A549 treated with AZD2906 at 1 μM for 4 hours (cell line): ENCODE results near the gene MSANTD2. TPM values are rescaled to one million over a fixed set of nuclear protein-coding genes. Genes with fewer than 3 reads are reported as not detected.

Source experiments
- total RNA-seq: library from RNA; stranded (reverse); fragments of 200-300 nt; extraction: Qiagen RNA extraction; gene quantifications from 5 replicates; pipeline ENCODE4 v1.2.3, GENCODE V29; 2022

The MSANTD2 gene
- total RNA-seq = 4.8 to 5.8 TPM (median 5.3 TPM) in 5 replicates

GRCh38 chr11:124800226-124800929, at the start of gene MSANTD2:
Gene MSANTD2 (minus strand): TSS chr11:124800406. CDS start chr11:124800380, 26 bp downstream.

GRCh38 chr11:124762105-124762623, 38.0 kb downstream of the MSANTD2 start, which contains the start of gene ESAM:
Gene ESAM (minus strand): TSS chr11:124762290. CDS start chr11:124762154, 136 bp downstream.

GRCh38 chr11:124751741-124752470, 48.3 kb downstream of the MSANTD2 start, which contains the start of gene VSIG2:
Gene VSIG2 (minus strand): TSS chr11:124752255. CDS start chr11:124752137, 118 bp downstream.

GRCh38 chr11:124739479-124740276, 60.5 kb downstream of the MSANTD2 start, which contains the start of gene NRGN:
Gene NRGN (plus strand): TSS chr11:124739942. CDS start chr11:124740085, 143 bp downstream.

Other genes starting within 250 kb of the MSANTD2 start
- gene OR8A1, start 230.4 kb downstream of the MSANTD2 start, total RNA-seq = not detected in 5 replicates
- gene PANX3, start 189.0 kb downstream of the MSANTD2 start, total RNA-seq = not detected in 5 replicates
- 14.8 to 17.1 TPM (median 15.2 TPM) in 5 replicates for gene TBRG1, start 177.5 kb downstream of the MSANTD2 start, total RNA-seq
- gene SIAE, start 126.7 kb downstream of the MSANTD2 start, total RNA-seq = 12.8 to 15.0 TPM (median 14.6 TPM) in 5 replicates
- gene SPA17, start 126.5 kb downstream of the MSANTD2 start, total RNA-seq = 16.2 to 28.7 TPM (median 17.9 TPM) in 5 replicates
- gene NRGN, start 60.5 kb downstream of the MSANTD2 start, total RNA-seq = 6.2 to 11.3 TPM (median 11.0 TPM) in 5 replicates
- 0.08 TPM in 1 of 5 replicates, not detected in the others for gene VSIG2, start 48.2 kb downstream of the MSANTD2 start, total RNA-seq
- gene ESAM, start 38.1 kb downstream of the MSANTD2 start, total RNA-seq = 9.1 to 14.6 TPM (median 12.8 TPM) in 5 replicates
- 2.3 to 3.4 TPM (median 2.7 TPM) in 5 replicates for gene ROBO3, start 65.0 kb upstream of the MSANTD2 start, total RNA-seq
- not detected in 5 replicates for gene ROBO4, start 97.5 kb upstream of the MSANTD2 start, total RNA-seq
- gene HEPN1, start 118.8 kb upstream of the MSANTD2 start, total RNA-seq = not detected in 5 replicates
- gene HEPACAM, start 135.6 kb upstream of the MSANTD2 start, total RNA-seq = not detected in 5 replicates
- gene CCDC15, start 153.8 kb upstream of the MSANTD2 start, total RNA-seq = 0.41 to 0.62 TPM (median 0.53 TPM) in 5 replicates